ENCODE data around the gene SDR42E2. TPM values are rescaled to one million over a fixed set of nuclear protein-coding genes. Genes with fewer than 3 reads are reported as not detected.
A peak's percentile ranks its signal among the peaks of the same experiment; 100 is the strongest.

The SDR42E2 gene
- polyA plus RNA-seq, 2 of the 4 experiments (the other 2 are of a cell fraction), result not detected

GRCh38 chr16:22220069-22220440 is 57.7 kb downstream of the SDR42E2 start:
- whole genome bisulfite sequencing (ENCODE audit: missing lambda C conversion rate), result 94% methylated on average over 11 of the region's 11 CpGs
- ATAC-seq, result no peak
- FAIRE-seq, result no peak
- no peaks in the 10 kb centered on the region for H3K9me3 ChIP-seq
- TF ChIP-seq FOXS1 (CRISPR knock-in tag; IDR thresholded peaks at IDR 0.05) (no peak), ZNF302 (CRISPR knock-in tag; IDR thresholded peaks at IDR 0.05) (no peak), RFX5 (IDR thresholded peaks at IDR 0.05) (no peak), TFCP2L1 (CRISPR knock-in tag; IDR thresholded peaks at IDR 0.05) (no peak), HDAC2 (IDR thresholded peaks at IDR 0.05) (no peak)
- H3K27ac ChIP-seq, result no peak overlapping the region
- no peak overlapping the region for H3K4me2 ChIP-seq
- ChIA-PET POLR2A (no interaction called here), CTCF (interaction anchor here (0.6 to 1.4 kb wide), 7 partner anchors 10 to 1339 kb away, joined by 3 to 6 read pairs (median 3); partner anchors contain the start of gene EEF2K)
- DNase-seq (ENCODE audit: low read depth in 1 of 2, low spot score in 1 of 2), result no peak
- no peak overlapping the region for H3K4me3 ChIP-seq
- peaks cover 11% of the 10 kb centered on the region; the same call in 2 of the 3 replicates for H3K4me1 ChIP-seq

GRCh38 chr16:22220714-22221113 is 58.4 kb downstream of the SDR42E2 start:
- ChIA-PET POLR2A (no interaction called here), CTCF (interaction anchor here (1.0 kb wide), 2 partner anchors 11 to 46 kb away, joined by 3 to 4 read pairs; no protein-coding TSS in a partner anchor)
- Histone ChIP-seq H3K4me3 (no peak overlapping the region), H3K4me1 (peaks cover 11% of the 10 kb centered on the region; the same call in 2 of the 3 replicates), H3K4me2 (no peak overlapping the region), H3K27ac (no peak overlapping the region), H3K9me3 (no peaks in the 10 kb centered on the region)
- ATAC-seq (peak; percentile 15 to 40; a peak in 2 of 6 replicates), FAIRE-seq (no peak), DNase-seq (ENCODE audit: low read depth in 1 of 2, low spot score in 1 of 2) (no peak)
- TF ChIP-seq POLR2A (IDR thresholded peaks at IDR 0.05; ENCODE audit: low read length) (no peak), BHLHE40 (IDR thresholded peaks at IDR 0.05; ENCODE audit: low read depth, low read length) (no peak), TP53 (CRISPR knock-in tag; IDR thresholded peaks at IDR 0.05) (no peak), POLR2AphosphoS2 (conservative IDR thresholded peaks at IDR 0.05; ENCODE audit: low read length) (no peak), SREBF2 (IDR thresholded peaks at IDR 0.05) (no peak), CHD2 (IDR thresholded peaks at IDR 0.05; ENCODE audit: low read length, partially characterized antibody) (no peak), PHF8 (IDR thresholded peaks at IDR 0.05; ENCODE audit: borderline replicate concordance, low read depth) (no peak), EHF (CRISPR knock-in tag; IDR thresholded peaks at IDR 0.05) (no peak), NPAS2 (CRISPR knock-in tag; IDR thresholded peaks at IDR 0.05; ENCODE audit: borderline replicate concordance) (no peak), HOXB5 (CRISPR knock-in tag; IDR thresholded peaks at IDR 0.05) (no peak), KDM5A (IDR thresholded peaks at IDR 0.05) (no peak), FOSL2 (IDR thresholded peaks at IDR 0.05) (no peak), FOSL2 (CRISPR knock-in tag; IDR thresholded peaks at IDR 0.05) (no peak), RARB (CRISPR knock-in tag; IDR thresholded peaks at IDR 0.05) (no peak), GATA3 (IDR thresholded peaks at IDR 0.05; ENCODE audit: borderline replicate concordance) (no peak)
- TF ChIP-seq, protein P1, sequence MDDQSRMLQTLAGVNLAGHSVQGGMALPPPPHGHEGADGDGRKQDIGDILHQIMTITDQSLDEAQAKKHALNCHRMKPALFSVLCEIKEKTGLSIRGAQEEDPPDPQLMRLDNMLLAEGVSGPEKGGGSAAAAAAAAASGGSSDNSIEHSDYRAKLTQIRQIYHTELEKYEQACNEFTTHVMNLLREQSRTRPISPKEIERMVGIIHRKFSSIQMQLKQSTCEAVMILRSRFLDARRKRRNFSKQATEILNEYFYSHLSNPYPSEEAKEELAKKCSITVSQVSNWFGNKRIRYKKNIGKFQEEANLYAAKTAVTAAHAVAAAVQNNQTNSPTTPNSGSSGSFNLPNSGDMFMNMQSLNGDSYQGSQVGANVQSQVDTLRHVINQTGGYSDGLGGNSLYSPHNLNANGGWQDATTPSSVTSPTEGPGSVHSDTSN (IDR thresholded peaks at IDR 0.05), result no peak
- TF ChIP-seq, protein P2, sequence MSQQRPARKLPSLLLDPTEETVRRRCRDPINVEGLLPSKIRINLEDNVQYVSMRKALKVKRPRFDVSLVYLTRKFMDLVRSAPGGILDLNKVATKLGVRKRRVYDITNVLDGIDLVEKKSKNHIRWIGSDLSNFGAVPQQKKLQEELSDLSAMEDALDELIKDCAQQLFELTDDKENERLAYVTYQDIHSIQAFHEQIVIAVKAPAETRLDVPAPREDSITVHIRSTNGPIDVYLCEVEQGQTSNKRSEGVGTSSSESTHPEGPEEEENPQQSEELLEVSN (IDR thresholded peaks at IDR 0.05; ENCODE audit: borderline replicate concordance, low read depth), result no peak
- WGBS (ENCODE audit: missing lambda C conversion rate), result 76% methylated on average over 7 of the region's 9 CpGs

DNA sequence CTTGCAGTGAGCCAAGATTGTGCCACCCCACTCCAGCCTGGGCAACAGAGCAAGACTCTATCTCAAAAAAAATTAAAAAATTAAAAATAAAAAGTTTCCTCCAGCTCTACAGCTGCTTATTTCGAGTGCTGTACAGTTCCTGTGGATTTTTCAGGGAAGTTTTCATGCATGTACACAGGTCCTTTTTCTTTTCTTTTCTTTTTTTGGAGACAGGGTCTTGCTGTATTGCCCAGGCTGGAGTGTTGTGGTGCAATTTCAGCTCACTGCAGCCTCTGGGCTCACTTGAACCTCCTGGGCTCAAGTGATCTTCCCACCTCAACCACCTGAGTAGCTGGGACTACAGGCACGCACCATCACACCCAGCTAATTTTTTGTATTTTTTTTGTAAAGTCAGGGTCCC is 59.7 kb downstream of the SDR42E2 start:
- TF ChIP-seq, protein P1 (IDR thresholded peaks at IDR 0.05), result no peak
- no peak for TF ChIP-seq KDM1A (IDR thresholded peaks at IDR 0.05; ENCODE audit: low read depth)
- TF ChIP-seq RFX5 (IDR thresholded peaks at IDR 0.05), result no peak
- no peak for TF ChIP-seq ESRRA (IDR thresholded peaks at IDR 0.05; ENCODE audit: borderline replicate concordance, low read length)
- TF ChIP-seq CEBPB (IDR thresholded peaks at IDR 0.05), result no peak
- TF ChIP-seq NFE2L2 (conservative IDR thresholded peaks at IDR 0.05; ENCODE audit: low read length), result no peak
- TF ChIP-seq CHD4 (IDR thresholded peaks at IDR 0.05; ENCODE audit: borderline replicate concordance), result no peak
- TF ChIP-seq ZSCAN20 (CRISPR knock-in tag; IDR thresholded peaks at IDR 0.05), result no peak
- TF ChIP-seq CBX8 (IDR thresholded peaks at IDR 0.05), result no peak
- no peak for TF ChIP-seq CBX2 (IDR thresholded peaks at IDR 0.05; ENCODE audit: borderline replicate concordance, low read depth)
- TF ChIP-seq KDM5A (IDR thresholded peaks at IDR 0.05), result no peak
- TF ChIP-seq JUN (IDR thresholded peaks at IDR 0.05), result no peak
- WGBS (ENCODE audit: missing lambda C conversion rate), result 89% methylated on average over 2 of the region's 2 CpGs
- FAIRE-seq, result no peak
- Histone ChIP-seq H3K9me3 (no peaks in the 10 kb centered on the region), H3K4me1 (peaks cover 11% of the 10 kb centered on the region; the same call in 2 of the 3 replicates), H3K4me2 (no peak overlapping the region), H3K27ac (no peak overlapping the region), H3K4me3 (no peak overlapping the region)
- ChIA-PET CTCF (interaction anchor here (0.9 to 1.6 kb wide), 4 partner anchors 10 to 17 kb away, joined by 3 to 5 read pairs (median 4); partner anchors contain the start of gene EEF2K), POLR2A (no interaction called here)
- DNase-seq (ENCODE audit: low read depth in 1 of 2, low spot score in 1 of 2), result no peak
- ATAC-seq, result no peak

Measured in A549 (cell line).